Endodermal cell (in vitro differentiated cells): ENCODE data around the gene ELL2. TPM values are rescaled to one million over a fixed set of nuclear protein-coding genes. Genes with fewer than 3 reads are reported as not detected.
A peak's percentile ranks its signal among the peaks of the same experiment; 100 is the strongest.

Experiments
- DNase-seq: peaks from one replicate; pipeline ENCODE4 v3.0.0-alpha.2; 2017
- H3K27ac ChIP-seq: 2 replicates; pipeline ENCODE4 v1.5.1; 2013; ENCODE audit warnings: mild to moderate bottlenecking, low read depth, low read length, moderate library complexity
- H3K27me3 ChIP-seq: 2 replicates; pipeline ENCODE4 v1.6.1; 2013; ENCODE audit warnings: mild to moderate bottlenecking, low read length, moderate library complexity; ENCODE audit not compliant: insufficient read depth, control insufficient read depth, poor library complexity, severe bottlenecking
- H3K36me3 ChIP-seq: 2 replicates; pipeline ENCODE4 v1.7.0; 2013; ENCODE audit warnings: mild to moderate bottlenecking, low read length, moderate library complexity; ENCODE audit not compliant: control insufficient read depth, insufficient read depth
- H3K4me1 ChIP-seq: one replicate; pipeline ENCODE4 v1.7.0; 2013; ENCODE audit warnings: low read length; ENCODE audit not compliant: control insufficient read depth, insufficient read depth
- H3K4me3 ChIP-seq: 2 replicates; pipeline ENCODE4 v1.5.1; 2013; ENCODE audit warnings: mild to moderate bottlenecking, low read length, moderate library complexity
- H3K9ac ChIP-seq: 2 replicates; pipeline ENCODE4 v1.6.1; 2013; ENCODE audit warnings: mild to moderate bottlenecking, low read length, moderate library complexity; ENCODE audit not compliant: poor library complexity, severe bottlenecking; ENCODE audit errors: extremely low read depth
- H3K9me3 ChIP-seq: 2 replicates; pipeline ENCODE4 v1.6.1; 2013; ENCODE audit warnings: mild to moderate bottlenecking, low read length, moderate library complexity; ENCODE audit not compliant: control insufficient read depth
- H3K27ac Mint-ChIP-seq: 2 replicates; pipeline ENCODE4 v1.8.0; 2020; ENCODE audit warnings: mixed read lengths
- H3K27me3 Mint-ChIP-seq: 2 replicates; pipeline ENCODE4 v1.8.0; 2021; ENCODE audit warnings: mild to moderate bottlenecking, mixed read lengths; ENCODE audit not compliant: insufficient read depth
- H3K36me3 Mint-ChIP-seq: 2 replicates; pipeline ENCODE4 v1.8.0; 2020; ENCODE audit warnings: low read depth, mixed read lengths
- H3K4me1 Mint-ChIP-seq: 2 replicates; pipeline ENCODE4 v1.8.0; 2020; ENCODE audit warnings: mixed read lengths
- H3K4me3 Mint-ChIP-seq: 2 replicates; pipeline ENCODE4 v1.8.0; 2020; ENCODE audit warnings: mild to moderate bottlenecking, moderate library complexity, mixed read lengths
- H3K9me3 Mint-ChIP-seq: 2 replicates; pipeline ENCODE4 v1.8.0; 2020; ENCODE audit warnings: mild to moderate bottlenecking, mixed read lengths
- WGBS, 2 experiments: methylation state at CpG; one replicate each; pipeline versions ENCODE4 v1.1.5 to v1.1.7; 2013; ENCODE audit warnings: missing lambda C conversion rate in 2 of 2, mixed read lengths in 1 of 2; ENCODE audit not compliant: insufficient coverage in 1 of 2, insufficient read length in 1 of 2; 5-methylcytosine and 5-hydroxymethylcytosine counted together
- total RNA-seq, 2 donors: library from RNA; stranded (reverse); fragmentation: NEBNext Ultra II Directional in 1 of 2; extraction: Animal tissue kit (Norgen Biotek cat#: 25700) in 1 of 2; gene quantifications; 2 replicates in 1 of 2; 3 replicates in 1 of 2; pipeline ENCODE4 v1.2.1, GENCODE V29; 2021
- TF ChIP-seq, protein P1 (sequence below): fragments of 200-600 bp; sonication (generic); conservative IDR thresholded peaks from 2 replicates; pipeline ENCODE4 v1.5.0; 2021; ENCODE audit warnings: antibody characterized with exemption, mild to moderate bottlenecking

The ELL2 gene
- total RNA-seq, 2 donors from 2014 or later = 28.6 to 44.1 TPM

DNA sequence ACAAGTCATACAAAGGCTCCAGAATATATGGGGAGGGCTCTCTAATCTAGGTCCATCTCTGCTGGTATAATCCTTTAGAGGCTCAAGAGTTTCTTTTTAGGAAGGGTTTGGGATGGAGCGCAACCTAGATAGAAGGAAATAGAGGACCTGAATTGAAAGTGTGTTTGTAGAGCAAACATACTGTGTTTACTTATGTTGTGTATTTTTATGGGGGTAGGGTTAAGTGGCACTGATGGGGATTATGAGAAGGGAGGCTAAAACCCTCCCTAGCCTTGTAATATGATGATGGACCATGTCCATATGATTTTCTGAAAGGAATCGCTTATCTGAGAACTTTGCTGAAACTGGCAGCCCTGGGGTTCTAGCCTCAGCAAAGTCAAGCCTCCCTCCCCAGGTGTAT is 4.4 kb upstream of the ELL2 start:
- peaks cover 17% of the 10 kb centered on the region for H3K4me1 ChIP-seq
- no peak overlapping the region for H3K4me3 ChIP-seq
- Mint-ChIP-seq H3K27ac (no peak overlapping the region), H3K9me3 (no peaks in the 10 kb centered on the region), H3K27me3 (no peaks in the 10 kb centered on the region), H3K4me3 (no peak overlapping the region), H3K36me3 (no peaks in the 10 kb centered on the region), H3K4me1 (peaks cover 37% of the 10 kb centered on the region)
- H3K9ac ChIP-seq = no peak overlapping the region
- no peak overlapping the region for H3K27ac ChIP-seq
- H3K36me3 ChIP-seq = no peaks in the 10 kb centered on the region
- TF ChIP-seq, protein P1, sequence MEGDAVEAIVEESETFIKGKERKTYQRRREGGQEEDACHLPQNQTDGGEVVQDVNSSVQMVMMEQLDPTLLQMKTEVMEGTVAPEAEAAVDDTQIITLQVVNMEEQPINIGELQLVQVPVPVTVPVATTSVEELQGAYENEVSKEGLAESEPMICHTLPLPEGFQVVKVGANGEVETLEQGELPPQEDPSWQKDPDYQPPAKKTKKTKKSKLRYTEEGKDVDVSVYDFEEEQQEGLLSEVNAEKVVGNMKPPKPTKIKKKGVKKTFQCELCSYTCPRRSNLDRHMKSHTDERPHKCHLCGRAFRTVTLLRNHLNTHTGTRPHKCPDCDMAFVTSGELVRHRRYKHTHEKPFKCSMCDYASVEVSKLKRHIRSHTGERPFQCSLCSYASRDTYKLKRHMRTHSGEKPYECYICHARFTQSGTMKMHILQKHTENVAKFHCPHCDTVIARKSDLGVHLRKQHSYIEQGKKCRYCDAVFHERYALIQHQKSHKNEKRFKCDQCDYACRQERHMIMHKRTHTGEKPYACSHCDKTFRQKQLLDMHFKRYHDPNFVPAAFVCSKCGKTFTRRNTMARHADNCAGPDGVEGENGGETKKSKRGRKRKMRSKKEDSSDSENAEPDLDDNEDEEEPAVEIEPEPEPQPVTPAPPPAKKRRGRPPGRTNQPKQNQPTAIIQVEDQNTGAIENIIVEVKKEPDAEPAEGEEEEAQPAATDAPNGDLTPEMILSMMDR = no peak
- no peaks in the 10 kb centered on the region for H3K27me3 ChIP-seq
- DNase-seq = no peak
- peaks cover 6% of the 10 kb centered on the region for H3K9me3 ChIP-seq
- 93 to 100% methylated on average over 1 to 2 of the region's 2 CpGs for WGBS, 2 experiments

DNA sequence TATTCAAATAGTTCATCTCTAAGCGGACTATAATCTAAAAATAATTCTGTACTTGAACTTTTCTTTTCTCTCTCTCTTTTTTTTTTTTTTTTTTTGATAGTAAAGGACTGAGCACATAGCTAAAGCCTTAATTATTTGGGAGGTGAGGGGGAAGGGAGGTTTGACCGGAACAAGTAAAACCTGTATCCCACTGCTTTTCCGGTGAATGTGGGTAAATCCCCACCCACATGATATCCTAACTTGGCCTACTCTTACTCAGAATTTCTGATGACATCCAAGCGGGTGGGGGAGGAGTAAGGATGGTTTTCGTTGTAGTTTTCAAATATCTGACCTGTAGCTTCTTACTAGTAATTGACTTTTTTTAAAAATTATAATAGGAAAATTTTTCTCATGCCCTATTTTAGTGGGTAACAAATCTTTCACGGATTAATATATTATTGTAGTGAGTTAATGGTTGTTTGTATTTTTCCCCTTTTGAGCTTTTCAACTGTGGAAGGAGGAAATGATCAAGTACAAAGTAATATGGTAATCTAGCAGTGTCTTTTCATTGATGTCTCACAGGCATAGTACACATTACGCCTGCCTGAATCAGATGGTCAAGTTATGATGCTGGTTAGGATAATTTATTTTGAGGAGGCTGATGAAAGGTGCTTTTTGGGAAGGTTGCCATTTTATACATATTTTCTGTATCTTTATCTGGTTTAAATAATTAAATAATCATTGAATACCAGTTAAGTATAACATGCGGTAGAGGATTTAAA is 2.2 kb upstream of the ELL2 start:
- Mint-ChIP-seq H3K4me1 (peaks cover 49% of the 10 kb centered on the region), H3K9me3 (no peaks in the 10 kb centered on the region), H3K4me3 (no peak overlapping the region), H3K27ac (no peak overlapping the region), H3K36me3 (no peaks in the 10 kb centered on the region), H3K27me3 (peaks cover 4% of the 10 kb centered on the region)
- no peak overlapping the region for H3K9ac ChIP-seq
- H3K4me1 ChIP-seq = peaks cover 8% of the 10 kb centered on the region
- H3K36me3 ChIP-seq = no peaks in the 10 kb centered on the region
- 80 to 84% methylated on average over 2 to 4 of the region's 8 CpGs for WGBS, 2 experiments
- H3K27me3 ChIP-seq = no peaks in the 10 kb centered on the region
- H3K4me3 ChIP-seq = no peak overlapping the region
- H3K27ac ChIP-seq = no peak overlapping the region
- H3K9me3 ChIP-seq = no peaks in the 10 kb centered on the region
- no peak for DNase-seq
- TF ChIP-seq, protein P1 = no peak

DNA sequence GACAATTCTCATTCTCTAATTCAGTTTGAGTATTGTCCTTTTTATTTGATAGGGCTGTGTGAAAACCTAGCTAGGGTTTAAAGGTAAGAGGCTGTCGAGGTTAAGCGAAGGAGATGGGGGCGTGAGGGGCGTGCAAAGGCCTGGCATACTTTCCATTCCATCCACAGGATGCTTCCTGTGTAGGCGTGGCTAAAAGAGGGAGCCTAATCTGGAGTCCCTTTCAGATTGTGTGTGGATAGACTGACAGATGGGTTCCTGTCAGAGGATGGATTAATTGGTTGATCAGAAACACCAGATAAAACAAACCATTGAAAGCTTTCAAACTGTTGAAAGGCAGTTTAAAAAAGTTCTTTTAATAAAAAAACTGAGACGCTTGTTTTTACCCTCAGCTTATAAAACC is 1.1 kb upstream of the ELL2 start:
- Histone ChIP-seq H3K9ac (peak overlapping the region; percentile 57), H3K36me3 (peaks cover under 1% of the 10 kb centered on the region), H3K27ac (no peak overlapping the region), H3K9me3 (no peaks in the 10 kb centered on the region), H3K4me1 (peaks cover 12% of the 10 kb centered on the region), H3K27me3 (no peaks in the 10 kb centered on the region), H3K4me3 (peak overlapping the region; percentile 96)
- DNase-seq = peak; percentile 87
- H3K36me3 Mint-ChIP-seq = no peaks in the 10 kb centered on the region
- 39% methylated on average over 6 of the region's 6 CpGs; no CpG with 5 or more reads in 1 of the 2 experiments for WGBS, 2 experiments
- no peaks in the 10 kb centered on the region for H3K9me3 Mint-ChIP-seq
- peaks cover 4% of the 10 kb centered on the region for H3K27me3 Mint-ChIP-seq
- H3K27ac Mint-ChIP-seq = peak overlapping the region; percentile 94
- peak overlapping the region; percentile 95 for H3K4me3 Mint-ChIP-seq
- H3K4me1 Mint-ChIP-seq = peaks cover 60% of the 10 kb centered on the region
- TF ChIP-seq, protein P1 = no peak
